ENCODE data around the gene TNN.
A peak's percentile ranks its signal among the peaks of the same experiment; 100 is the strongest.

Gene TNN

DNA sequence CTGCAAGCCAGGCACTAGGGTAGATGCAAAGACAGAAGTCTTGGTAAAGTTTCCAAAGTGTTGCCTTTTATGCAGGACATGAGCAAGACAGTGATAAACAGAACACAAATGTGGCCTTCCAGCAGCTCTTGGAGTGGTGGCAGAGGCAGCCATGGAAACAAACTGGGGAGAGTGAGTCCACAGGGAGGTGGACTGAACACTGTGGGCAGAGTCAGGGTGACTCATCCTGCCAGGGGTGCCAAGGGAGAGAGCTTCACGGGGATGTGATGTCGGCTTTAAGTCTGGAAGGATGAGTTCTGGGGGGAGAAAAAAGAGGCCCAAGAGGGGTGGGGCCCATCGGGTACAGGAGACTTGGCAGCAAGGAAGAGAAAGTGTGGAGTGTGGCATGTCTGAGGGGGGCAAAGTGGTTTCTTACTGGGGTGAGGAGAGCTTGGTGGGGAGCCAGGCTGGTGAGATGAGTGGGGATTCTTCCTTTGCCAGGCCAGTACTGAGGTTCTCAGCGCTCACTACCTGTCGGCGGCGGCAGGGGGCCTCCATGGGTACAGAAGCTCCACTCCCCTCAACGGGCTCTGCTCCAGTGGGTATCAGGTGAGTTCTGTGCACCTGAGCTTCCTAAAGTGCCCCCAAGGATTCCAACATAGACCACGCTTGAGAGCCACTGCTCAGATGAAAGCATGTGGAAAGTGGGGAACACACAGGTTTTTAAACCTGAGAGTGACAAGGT is 83.1 kb downstream of the TNN start:
- DNase-seq, result no peak

DNA sequence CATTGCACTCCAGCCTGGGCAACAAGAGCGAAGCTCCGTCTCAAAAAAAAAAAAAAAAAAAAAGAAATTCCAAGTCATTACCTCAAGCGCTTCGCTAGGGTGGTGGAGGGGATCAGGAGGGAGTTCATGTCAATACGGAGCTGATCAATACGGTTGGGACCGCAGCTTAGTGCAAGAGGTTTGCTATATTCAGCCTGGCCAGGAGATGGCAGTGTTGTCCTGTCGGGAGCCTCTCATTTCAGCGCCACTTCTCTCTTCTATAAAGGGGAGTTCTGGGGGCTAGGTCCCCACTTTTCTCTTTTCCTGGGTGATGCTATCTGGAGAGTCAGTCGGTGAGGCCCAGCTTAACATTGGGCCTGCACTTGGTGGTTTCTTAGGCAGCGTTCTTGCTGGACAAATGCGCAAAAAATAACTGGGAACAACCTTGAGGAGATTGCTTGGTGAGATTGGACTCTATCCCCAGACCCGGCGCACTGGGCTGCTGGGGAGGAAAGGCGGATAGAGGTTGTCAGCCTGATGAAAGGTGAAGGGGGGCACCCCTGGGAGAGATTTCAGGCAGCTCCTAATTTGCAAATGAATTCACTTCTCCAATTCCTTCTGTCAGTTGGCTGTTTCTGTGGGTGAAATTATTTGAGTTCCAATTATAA is 84.5 kb downstream of the TNN start:
- DNase-seq, result peak; percentile 17

DNA sequence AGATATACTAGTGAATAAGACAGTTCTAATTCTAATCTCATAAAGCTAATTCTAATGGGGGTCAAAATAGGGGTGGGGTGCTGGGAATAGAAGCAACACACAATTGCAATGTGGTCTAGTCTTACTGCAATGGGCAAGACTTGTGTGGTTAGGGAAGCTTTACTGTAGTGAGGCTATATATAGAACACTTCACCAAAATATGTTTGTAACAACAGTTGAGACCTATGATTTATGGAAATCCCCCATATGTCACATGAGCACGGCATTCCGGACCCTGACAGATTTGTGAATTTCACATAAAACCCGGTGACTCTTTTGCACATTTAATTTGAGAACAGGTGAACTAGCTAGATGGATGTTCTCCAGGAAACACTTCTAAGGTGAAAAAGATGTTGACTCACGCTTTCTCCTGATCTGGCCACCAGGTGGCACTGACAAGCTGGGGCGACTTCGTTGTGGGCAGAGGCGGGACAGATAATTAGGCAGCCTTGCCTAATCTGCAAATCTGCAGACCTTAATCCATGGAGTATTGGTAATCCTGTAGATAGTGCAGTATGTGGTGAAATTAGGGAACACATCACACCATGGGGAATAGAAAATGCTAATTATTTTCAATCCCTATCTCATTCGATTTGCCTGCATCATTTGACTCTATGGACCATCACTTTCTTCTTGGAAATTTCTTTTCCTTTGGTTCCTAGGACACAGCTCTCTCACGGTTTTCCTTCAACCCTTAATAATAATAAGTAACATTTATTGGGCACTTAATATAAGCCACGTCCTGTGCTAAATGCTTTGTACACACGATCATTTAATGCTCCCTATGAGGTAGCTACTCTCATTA is 87.2 kb downstream of the TNN start:
- DNase-seq, result peak; percentile 37

DNA sequence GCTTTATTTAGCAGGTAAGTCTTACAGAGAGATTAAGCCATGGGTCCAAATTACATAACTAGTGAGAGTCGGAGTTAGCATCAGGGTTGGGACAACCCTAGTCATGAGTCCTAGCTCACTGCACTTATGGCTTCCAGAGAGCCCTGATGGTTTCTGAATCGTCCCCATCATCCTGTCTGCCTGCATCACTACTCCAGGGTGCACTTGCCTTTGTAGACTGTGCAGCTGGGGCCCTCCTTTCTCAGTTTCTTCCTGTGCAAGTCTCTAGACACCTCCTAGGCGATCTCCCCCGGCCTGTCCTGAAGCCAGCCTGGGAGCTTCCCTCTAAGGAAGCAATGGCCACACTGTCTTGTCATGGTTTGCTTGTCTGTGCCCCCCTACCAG is 87.8 kb downstream of the TNN start:
- no peak for DNase-seq

DNA sequence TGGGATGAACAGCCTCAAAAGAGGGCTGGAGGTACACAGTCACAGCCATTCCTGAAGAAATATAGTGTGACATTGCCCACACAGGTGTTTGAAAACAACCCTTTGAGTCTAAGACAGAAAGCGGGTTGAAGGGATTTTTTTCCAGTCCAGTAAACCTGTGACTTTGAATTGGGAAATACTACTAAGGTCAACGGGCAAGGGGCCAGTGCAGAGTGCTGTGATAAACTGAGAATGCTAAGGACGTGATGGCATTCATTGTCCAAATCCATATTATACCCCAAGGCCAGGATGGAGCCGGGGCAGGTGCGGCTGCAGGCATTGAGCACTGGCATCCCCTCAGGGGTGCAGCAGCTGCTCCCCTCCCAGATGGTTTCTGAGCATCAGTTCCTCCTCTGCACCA is 88.3 kb downstream of the TNN start:
- no peak for DNase-seq

DNA sequence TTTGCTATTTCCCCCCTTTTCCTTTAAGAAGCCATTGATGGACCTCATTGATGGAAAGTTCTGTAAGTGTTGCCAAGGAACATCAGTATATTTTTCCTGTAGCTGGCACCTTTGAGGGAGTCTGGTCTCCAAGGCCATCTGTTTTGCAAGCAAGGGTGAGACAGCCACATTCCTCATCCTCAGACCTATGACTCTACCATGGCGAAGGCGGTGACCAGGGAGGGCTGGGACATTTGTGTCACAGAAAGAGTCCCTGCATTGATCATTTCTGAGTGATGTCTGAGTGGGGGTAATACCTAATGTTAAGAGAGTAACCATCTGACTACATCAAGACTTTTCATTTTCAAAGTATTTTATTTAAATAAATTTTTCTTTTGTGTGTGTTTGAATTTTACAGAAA is 89.6 kb downstream of the TNN start:
- DNase-seq, result no peak

DNA sequence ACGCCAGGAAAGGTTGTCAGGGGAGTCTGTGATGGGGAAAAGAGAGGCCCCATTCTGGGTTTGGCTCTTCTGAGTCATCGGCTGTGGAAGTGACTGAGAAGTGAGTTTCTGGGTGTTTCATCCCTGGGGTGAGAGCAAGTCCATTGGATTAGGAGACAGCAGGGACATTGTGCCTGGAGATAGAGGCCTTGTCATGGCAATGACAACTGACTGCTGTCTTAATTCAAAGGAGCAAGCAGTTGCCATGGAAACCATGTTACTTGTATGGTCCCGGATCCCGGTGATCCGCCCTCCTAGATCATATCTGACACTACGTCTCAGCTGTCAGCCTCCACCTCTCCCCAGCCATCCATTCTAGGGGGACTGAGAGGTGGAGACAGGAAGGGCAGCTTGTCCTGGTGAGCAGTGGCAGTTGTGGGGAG is 90.5 kb downstream of the TNN start:
- DNase-seq, result no peak

DNA sequence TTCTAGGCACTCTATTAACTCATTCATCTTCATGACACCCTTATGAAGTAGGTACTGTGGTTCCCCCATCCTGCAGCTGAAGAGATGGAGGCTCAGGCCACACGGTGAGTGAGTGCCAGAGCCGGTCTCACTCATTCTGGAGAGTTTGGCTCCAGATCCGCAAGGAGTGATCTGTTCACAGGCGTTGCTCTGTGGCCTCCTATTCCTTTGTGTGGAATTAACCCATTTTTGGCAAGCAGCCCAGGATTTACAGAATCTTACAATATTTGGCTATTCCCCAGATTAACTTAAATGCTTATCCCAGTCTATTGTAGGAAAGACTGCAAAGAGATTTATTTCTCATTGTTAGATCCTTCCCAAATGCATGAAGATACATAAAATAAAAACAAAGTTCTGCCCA is 95.3 kb downstream of the TNN start:
- no peak for DNase-seq

DNA sequence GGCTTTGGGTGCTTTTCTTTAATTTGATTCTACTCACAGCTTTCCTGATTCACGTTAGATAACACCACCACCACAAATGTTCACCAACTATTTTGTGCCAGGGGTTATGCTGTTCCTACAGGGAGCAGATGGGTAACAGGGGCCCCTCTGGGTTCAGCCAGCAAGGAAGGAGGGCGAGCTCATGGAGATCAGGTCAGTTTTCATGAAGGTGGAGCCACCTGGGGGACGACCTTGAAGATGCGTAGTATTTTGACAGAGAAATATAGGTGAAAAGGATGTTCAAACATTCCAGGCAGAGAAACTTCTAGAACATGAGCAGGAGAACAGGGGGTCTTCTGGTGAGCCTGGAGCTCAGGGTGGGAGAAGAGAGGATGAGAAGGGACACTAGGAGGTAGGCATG is 96.1 kb downstream of the TNN start:
- DNase-seq, result no peak

DNA sequence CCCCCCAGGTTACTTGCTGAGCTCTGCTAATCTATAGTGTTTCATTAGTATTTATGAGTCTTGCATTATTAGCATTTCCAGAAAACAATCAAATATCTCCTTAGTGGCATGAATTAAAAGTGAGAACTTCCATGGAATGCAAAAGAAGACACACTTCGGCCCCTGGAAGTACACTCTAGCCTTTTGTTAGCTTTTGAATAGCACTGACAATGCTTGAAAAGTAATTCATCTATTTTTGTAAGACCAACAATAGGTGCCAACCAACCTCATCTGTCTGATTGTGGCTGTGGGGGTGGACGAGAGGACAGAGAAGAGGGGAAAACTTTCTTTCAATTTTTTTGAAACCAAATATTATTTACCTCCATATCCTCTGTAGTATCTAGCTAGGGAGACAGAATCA is 97.1 kb downstream of the TNN start:
- no peak for DNase-seq

DNA sequence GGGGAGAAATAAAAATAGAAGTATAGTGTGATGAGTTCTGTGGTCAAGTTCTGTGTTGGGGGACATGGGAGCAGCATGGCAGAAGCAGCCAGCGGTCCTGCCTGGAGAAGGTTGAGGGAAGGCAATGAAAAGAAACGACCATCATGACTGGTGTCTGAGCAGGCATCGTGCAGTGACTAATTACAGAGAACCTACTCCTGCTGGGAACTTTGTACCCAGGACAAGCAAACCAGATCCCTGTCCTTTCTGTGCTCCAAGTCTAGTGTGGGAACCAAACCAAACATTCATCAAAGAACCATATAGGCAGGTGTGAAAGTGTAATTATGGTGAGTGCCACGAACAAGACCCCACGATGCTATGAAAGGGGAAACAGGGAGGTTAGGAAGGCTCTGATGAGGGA is 99.1 kb downstream of the TNN start:
- DNase-seq, result no peak

DNA sequence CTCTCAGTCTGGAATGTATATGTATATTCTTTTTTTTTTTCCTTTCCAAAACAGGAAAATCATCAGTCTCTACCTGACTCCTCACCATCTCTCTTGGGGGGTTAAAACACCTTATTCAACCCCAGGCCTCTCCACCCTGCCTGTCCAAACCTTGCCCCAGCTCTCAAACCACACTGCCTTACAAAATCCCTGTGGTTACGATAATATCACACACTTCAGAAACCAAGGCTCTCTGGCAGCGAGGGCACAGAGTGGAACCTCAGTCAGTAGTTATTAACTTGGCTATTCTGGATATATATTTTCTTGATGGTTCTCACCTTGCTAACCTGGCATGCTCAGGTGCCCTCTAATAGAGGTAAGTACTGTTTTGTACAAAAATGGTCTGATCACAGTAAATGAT is 100.2 kb downstream of the TNN start:
- no peak for DNase-seq

DNA sequence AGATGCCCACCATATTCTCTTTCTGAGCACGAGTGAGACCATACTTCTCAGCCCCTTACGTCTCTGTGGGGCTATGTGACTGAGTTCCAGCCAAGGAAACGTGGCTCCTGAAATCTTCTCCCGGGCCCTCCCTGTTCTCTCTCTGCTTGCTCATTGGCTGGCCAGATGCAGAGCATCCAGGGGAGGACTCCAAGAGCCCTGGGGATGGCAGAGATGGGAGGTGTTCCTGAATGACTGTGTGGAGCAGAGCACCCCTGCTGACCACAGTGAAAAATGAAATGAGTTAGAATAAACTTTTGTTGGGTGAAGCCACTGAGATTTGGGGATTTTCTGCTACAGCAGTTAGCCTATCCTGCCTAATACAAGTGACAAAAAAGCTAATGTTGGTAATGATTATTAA is 101.1 kb downstream of the TNN start:
- DNase-seq, result no peak

DNA sequence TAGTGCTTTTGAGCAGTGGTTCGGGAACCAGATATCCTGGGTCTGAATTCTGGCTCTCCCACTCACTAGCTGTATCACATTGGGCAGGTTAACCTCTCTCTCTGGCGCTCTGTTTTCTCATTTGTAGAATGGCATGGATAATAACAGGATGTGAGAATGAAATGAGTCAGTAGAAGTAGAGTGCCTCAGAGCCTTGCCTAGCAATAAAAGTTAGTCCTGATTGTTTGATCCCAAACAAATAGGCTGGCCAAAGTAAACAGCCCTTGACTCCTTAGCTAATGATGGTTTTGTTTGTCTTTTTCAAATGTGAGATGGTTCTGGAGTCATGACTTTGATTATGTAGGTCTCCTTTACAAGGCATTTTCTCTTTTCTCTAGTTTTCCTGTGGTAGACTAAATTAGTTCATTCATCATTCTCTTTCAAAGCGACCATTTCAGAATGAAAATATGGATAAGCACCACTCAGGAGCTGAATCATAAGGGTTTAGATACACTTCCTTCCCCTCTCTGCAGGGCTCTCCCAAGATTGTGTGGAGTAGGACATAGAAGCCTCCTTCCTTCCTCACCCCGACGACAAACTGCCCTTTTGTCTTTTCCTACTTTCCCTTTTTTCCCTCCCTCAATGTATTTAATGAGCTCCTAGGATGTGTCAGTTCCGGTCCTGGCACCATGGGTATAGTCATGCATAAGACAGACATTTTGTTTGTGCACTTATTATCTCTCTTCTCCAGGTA is 101.8 kb downstream of the TNN start:
- no peak for DNase-seq

DNA sequence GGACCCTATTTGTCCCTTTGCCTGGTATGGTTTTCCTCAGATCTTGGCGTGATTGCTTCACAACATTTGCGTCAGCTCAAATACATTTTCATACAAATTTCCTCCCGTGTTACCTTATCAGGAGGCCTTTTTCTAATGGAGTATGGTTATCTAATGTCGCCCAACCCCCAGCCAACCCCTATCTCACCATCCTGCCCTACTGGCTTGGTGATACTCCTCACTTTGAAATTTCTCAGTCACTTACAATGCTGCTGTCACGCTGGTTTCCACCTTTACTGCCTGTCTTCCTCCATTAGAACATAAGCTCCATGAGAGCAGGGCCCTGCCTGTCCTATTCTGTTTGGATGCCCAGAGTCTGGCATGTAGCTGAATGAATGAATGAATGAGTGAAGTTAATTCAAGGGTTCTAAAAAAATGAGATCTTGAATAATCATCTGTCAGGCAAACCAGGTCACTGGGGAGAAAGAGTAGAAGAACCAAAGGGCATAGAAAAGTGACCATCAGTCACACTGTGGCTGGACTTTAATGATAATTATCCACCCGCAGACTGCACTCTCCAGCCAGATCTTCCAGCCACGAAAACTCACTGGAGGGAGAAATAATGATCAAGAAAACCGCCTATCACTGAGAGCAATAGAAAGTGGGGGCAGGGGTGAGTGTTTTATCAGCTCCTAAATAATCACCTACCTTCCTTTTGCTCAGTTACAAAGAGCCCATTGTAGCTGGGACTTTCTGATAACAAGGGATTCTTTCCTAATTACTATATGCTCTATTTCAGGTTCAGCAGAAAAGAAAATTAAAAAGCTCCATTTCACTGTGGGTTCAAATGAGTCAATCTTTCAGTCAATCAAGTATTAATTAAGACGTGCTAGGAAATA is 103.6 kb downstream of the TNN start:
- DNase-seq, result no peak

DNA sequence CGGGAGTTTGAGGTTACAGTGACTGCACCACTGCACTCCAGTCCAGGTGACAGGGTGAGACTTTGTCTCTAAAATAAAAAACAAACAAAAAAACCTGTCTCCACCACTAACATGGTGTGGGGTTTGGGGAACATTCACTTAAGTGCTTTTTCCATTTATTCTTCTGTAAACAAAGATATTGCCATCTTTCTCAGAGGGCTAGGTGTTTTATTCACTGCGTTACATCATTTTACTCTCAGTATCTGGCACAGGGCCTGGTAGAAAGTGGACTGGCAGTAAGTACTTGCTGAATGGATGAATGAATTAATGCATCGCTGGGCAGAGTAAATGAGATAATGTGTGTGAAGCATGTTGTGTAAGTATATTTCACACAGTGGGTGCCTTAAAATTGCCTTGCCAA is 104.9 kb downstream of the TNN start:
- no peak for DNase-seq

DNA sequence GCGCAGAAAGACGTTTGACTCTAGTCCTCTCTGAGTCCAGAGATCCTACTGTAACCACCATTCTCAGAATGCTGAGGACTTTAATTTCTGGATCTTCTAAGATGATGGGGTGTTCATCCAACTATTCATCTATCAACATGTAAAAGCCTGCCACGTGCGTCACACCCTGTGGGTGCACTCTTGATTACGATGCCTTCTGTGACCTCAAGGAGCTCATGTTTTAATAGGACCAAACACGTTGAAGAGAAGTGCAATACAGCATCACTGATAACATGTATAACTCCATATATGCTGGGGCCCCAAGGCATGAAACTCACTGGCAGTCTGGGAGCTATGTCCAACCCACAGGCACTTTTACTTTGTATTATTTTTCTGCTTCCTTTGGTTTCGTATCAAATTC is 105.9 kb downstream of the TNN start:
- DNase-seq, result no peak

DNA sequence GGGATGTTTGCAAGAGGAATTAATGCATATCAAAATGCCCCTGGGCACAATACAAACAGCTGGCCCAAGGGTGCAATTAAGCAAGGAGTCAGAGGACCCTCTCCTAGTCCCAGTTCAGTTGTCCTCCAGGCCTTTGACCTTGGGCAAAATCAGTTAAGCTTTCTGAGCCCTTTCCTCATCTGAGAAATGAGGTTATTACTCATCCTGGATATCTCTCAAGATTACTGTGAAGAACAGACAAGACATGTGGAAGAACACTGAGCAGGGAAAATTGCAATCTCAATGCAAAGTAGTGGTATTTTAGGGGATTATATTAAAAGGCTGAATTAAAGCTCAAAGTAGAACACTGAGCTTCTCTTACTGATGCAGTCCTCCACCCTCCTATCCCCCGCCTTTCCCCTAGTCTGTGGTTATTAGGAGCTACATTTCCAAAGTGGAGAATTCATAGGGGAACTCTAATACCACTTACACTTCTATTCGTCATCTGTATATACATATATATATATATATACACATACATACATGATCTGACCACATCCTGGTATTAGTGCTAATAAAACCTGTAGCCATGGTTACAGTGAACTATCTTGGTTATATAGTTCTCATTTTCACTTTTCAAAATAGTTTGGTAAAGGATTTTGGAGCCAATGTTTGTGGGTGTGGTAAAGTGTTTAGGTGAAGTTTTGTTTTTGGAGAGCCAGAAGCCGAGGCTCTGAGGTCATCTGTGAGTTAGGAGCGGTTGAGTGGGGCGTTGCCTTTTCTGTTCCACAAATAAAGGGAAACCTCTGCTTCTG is 106.9 kb downstream of the TNN start:
- no peak for DNase-seq

DNA sequence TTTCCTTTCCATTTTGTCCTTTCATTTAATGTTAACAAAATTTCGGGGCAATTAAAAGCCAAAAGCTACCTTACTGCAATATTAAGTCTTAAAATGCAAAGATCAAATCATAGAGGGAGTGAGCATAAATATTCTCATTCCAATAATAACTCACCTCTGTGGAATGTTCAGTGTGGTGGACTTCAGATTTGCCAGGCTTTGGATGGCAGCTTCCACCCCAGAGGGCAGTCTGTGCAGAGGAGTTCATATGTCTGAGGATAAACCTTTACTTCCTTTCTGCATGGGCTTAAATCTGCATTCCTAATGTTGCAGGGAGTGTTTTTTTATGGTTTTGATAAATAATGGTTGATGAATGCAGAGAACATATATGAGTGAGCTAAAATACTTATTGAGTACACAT is 108.6 kb downstream of the TNN start:
- no peak for DNase-seq

DNA sequence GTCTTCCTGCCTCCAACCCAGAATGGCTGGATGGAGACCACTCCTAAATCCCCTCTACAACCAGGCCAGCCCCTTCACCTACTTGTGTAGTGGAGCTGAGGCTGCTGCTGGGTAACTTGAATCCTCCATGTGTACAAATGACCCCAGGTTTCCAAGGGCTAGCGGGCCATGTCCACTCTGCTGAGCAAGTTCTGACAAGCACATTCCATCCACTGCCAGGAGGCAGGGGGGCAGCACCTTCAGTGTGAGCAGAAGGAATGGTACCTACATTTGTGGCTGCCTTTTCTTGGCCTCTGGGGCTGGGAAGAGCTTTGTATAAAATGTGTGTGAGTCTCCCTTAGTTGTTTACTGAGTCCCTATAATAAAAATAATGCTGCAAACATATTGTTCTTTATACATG is 110.4 kb downstream of the TNN start:
- no peak for DNase-seq

DNA sequence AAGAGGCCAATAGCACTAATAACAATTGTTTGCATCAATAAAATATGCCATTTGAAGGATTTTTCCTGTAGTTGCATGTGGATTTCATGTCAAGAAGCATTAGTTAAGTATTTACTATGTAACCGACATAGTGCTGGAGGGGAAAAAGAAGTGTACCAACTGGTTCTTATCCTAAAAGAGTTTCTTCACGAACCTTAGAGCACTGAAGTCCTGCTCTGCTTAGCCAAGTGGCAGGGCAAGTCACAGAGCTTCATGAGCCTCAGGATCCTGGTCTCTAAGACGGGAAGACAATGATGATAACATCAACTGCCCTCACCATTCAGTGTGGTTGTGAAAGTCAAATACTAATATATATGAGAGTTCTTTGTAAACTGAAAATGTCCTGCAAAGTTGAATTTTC is 110.8 kb downstream of the TNN start:
- DNase-seq, result no peak
